ENCODE measurements around the gene CAMK2B. TPM values are rescaled to one million over a fixed set of nuclear protein-coding genes. Genes with fewer than 3 reads are reported as not detected.

Gene CAMK2B
- total and polyA plus RNA-seq, 12 donors = 30.8 to 152 (median 113) TPM

- intact Hi-C loops (cut with DNase I) = no loop called here
- TF ChIP-seq, protein P1, sequence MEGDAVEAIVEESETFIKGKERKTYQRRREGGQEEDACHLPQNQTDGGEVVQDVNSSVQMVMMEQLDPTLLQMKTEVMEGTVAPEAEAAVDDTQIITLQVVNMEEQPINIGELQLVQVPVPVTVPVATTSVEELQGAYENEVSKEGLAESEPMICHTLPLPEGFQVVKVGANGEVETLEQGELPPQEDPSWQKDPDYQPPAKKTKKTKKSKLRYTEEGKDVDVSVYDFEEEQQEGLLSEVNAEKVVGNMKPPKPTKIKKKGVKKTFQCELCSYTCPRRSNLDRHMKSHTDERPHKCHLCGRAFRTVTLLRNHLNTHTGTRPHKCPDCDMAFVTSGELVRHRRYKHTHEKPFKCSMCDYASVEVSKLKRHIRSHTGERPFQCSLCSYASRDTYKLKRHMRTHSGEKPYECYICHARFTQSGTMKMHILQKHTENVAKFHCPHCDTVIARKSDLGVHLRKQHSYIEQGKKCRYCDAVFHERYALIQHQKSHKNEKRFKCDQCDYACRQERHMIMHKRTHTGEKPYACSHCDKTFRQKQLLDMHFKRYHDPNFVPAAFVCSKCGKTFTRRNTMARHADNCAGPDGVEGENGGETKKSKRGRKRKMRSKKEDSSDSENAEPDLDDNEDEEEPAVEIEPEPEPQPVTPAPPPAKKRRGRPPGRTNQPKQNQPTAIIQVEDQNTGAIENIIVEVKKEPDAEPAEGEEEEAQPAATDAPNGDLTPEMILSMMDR (IDR thresholded peaks at IDR 0.05) = no peak
- DNase-seq = peak in 1 of 2 donors; percentile 5
- 30 to 38% methylated on average over 17 of the region's 17 CpGs for WGBS, 2 donors
- Histone ChIP-seq H3K9me3 (no peaks in the 10 kb centered on the region), H3K4me3 (no peak overlapping the region), H3K27ac (no peak overlapping the region), H3K27me3 (no peaks in the 10 kb centered on the region), H3K36me3 (no peaks in the 10 kb centered on the region), H3K4me1 (peaks cover 0 to 88% (median 29%) of the 10 kb centered on the region in 9 donors)
- ATAC-seq = peak in 1 of 8 donors; percentile 13
Measured at GRCh38 chr7:44275957-44276570, 49.3 kb downstream of the CAMK2B start.

DNA sequence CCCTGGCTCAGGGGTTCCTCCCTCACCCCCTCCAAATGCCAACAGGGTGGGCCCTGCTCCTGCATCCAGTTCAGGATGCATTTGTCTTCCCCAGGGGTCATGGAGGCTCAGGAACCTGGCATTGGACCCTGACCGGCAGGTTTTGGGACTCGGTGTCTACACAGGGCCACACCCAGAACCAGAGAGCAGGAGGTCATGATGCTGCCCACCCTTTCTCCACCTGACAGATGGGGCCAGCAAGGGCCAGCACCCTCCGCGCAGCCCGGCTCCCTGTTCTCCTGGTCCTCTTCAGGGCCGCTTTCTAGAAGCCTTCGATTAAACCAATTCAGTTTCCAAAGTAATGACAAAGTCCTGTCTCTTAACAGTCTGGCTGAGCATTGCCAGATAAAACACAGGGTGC lies 50.2 kb downstream of the CAMK2B start:
- Histone ChIP-seq H3K36me3 (no peaks in the 10 kb centered on the region), H3K27ac (no peak overlapping the region), H3K4me1 (peaks cover 0 to 88% (median 29%) of the 10 kb centered on the region in 9 donors), H3K4me3 (no peak overlapping the region), H3K27me3 (no peaks in the 10 kb centered on the region), H3K9me3 (no peaks in the 10 kb centered on the region)
- 80 to 91% methylated on average over 7 of the region's 7 CpGs for WGBS, 2 donors
- DNase-seq = no peak
- intact Hi-C loops (cut with DNase I) = no loop called here
- TF ChIP-seq, protein P1 (IDR thresholded peaks at IDR 0.05) = no peak
- no peak for ATAC-seq

GRCh38 chr7:44274623-44274975 lies 50.8 kb downstream of the CAMK2B start:
- Histone ChIP-seq H3K4me3 (no peak overlapping the region), H3K27ac (no peak overlapping the region), H3K36me3 (no peaks in the 10 kb centered on the region), H3K9me3 (no peaks in the 10 kb centered on the region), H3K27me3 (no peaks in the 10 kb centered on the region), H3K4me1 (peaks cover 0 to 90% (median 33%) of the 10 kb centered on the region in 9 donors)
- TF ChIP-seq, protein P1 (IDR thresholded peaks at IDR 0.05) = no peak
- intact Hi-C loops (cut with DNase I) = no loop called here
- WGBS, 2 donors = 90 to 92% methylated on average over 3 of the region's 3 CpGs
- ATAC-seq (no peak), DNase-seq (no peak)

GRCh38 chr7:44273681-44274622 lies 51.4 kb downstream of the CAMK2B start:
- DNase-seq (peak in 1 of 2 donors; percentile 8), ATAC-seq (no peak)
- Histone ChIP-seq H3K4me1 (peaks cover 0 to 96% (median 40%) of the 10 kb centered on the region in 9 donors), H3K27me3 (no peaks in the 10 kb centered on the region), H3K9me3 (no peaks in the 10 kb centered on the region), H3K27ac (peak overlapping the region in 1 of 10 donors; percentile 6), H3K36me3 (no peaks in the 10 kb centered on the region), H3K4me3 (no peak overlapping the region)
- intact Hi-C loops (cut with DNase I) = no loop called here
- TF ChIP-seq, protein P1 (IDR thresholded peaks at IDR 0.05) = no peak
- WGBS, 2 donors = 83 to 85% methylated on average over 22 of the region's 22 CpGs

Data from heart right ventricle (tissue), 16 donors.